ES-I3 (cell line): ENCODE data around the gene CCDC93.

ENCODE experiments used
- H3K36me3 ChIP-seq: 2 replicates; pipeline ENCODE4 v1.6.1; 2013; ENCODE audit warnings: mild to moderate bottlenecking, low read length, control low read depth, moderate library complexity; ENCODE audit not compliant: insufficient read depth
- H3K4me1 ChIP-seq: 2 replicates; pipeline ENCODE4 v1.6.1; 2013; ENCODE audit warnings: mild to moderate bottlenecking, control low read depth, low read length; ENCODE audit not compliant: insufficient read depth
- H3K9ac ChIP-seq: 2 replicates; pipeline ENCODE4 v1.6.1; 2013; ENCODE audit warnings: low read depth, mild to moderate bottlenecking, low read length, moderate library complexity
- H3K9me3 ChIP-seq: 2 replicates; pipeline ENCODE4 v1.6.1; 2013; ENCODE audit warnings: mild to moderate bottlenecking, low read length, moderate library complexity; ENCODE audit not compliant: control insufficient read depth, insufficient read depth

Gene CCDC93

GRCh38 chr2:117921520-117921919, 92.3 kb downstream of the CCDC93 start:
- H3K4me1 ChIP-seq: no peaks in the 10 kb centered on the region
- H3K9me3 ChIP-seq: no peaks in the 10 kb centered on the region
- H3K36me3 ChIP-seq: peaks cover 15% of the 10 kb centered on the region
- no peak overlapping the region for H3K9ac ChIP-seq

GRCh38 chr2:117918608-117919007, 95.3 kb downstream of the CCDC93 start:
- H3K9ac ChIP-seq: no peak overlapping the region
- no peaks in the 10 kb centered on the region for H3K9me3 ChIP-seq

GRCh38 chr2:117917223-117917917, 96.5 kb downstream of the CCDC93 start:
- H3K4me1 ChIP-seq: no peaks in the 10 kb centered on the region
- H3K36me3 ChIP-seq: peaks cover 10% of the 10 kb centered on the region
- no peak overlapping the region for H3K9ac ChIP-seq
- H3K9me3 ChIP-seq: no peaks in the 10 kb centered on the region

More at GRCh38 chr2:117918608-117919007, 95.3 kb downstream of the CCDC93 start:
- no peaks in the 10 kb centered on the region for H3K4me1 ChIP-seq
- peaks cover 15% of the 10 kb centered on the region for H3K36me3 ChIP-seq

- Histone ChIP-seq H3K9ac (no peak overlapping the region), H3K4me1 (no peaks in the 10 kb centered on the region), H3K9me3 (no peaks in the 10 kb centered on the region), H3K36me3 (no peaks in the 10 kb centered on the region)
Measured at GRCh38 chr2:117902933-117903332, 110.9 kb downstream of the CCDC93 start.

GRCh38 chr2:117888897-117889296, 125.0 kb downstream of the CCDC93 start:
- no peaks in the 10 kb centered on the region for H3K9me3 ChIP-seq
- no peaks in the 10 kb centered on the region for H3K4me1 ChIP-seq
- no peak overlapping the region for H3K9ac ChIP-seq

GRCh38 chr2:117885308-117885707, 128.6 kb downstream of the CCDC93 start:
- H3K36me3 ChIP-seq: no peaks in the 10 kb centered on the region
- H3K9me3 ChIP-seq: no peaks in the 10 kb centered on the region; the same call in 1 of the 2 replicates
- H3K9ac ChIP-seq: no peak overlapping the region
- no peaks in the 10 kb centered on the region for H3K4me1 ChIP-seq

More at GRCh38 chr2:117888897-117889296, 125.0 kb downstream of the CCDC93 start:
- no peaks in the 10 kb centered on the region for H3K36me3 ChIP-seq

- Histone ChIP-seq H3K9me3 (no peaks in the 10 kb centered on the region; the same call in 1 of the 2 replicates), H3K36me3 (no peaks in the 10 kb centered on the region), H3K9ac (no peak overlapping the region), H3K4me1 (no peaks in the 10 kb centered on the region)
Measured at GRCh38 chr2:117879003-117879402, 134.9 kb downstream of the CCDC93 start.

- Histone ChIP-seq H3K4me1 (no peaks in the 10 kb centered on the region), H3K9me3 (no peaks in the 10 kb centered on the region), H3K9ac (no peak overlapping the region), H3K36me3 (no peaks in the 10 kb centered on the region)
Measured at GRCh38 chr2:117875786-117876185, 138.1 kb downstream of the CCDC93 start.
